ENCODE measurements around the gene PGA3.
"Not testable (repeated sequence)": the region's sequence is repeated elsewhere in the genome, so short reads cannot be mapped to it uniquely, and the experiment has no call there.

The PGA3 gene

DNA sequence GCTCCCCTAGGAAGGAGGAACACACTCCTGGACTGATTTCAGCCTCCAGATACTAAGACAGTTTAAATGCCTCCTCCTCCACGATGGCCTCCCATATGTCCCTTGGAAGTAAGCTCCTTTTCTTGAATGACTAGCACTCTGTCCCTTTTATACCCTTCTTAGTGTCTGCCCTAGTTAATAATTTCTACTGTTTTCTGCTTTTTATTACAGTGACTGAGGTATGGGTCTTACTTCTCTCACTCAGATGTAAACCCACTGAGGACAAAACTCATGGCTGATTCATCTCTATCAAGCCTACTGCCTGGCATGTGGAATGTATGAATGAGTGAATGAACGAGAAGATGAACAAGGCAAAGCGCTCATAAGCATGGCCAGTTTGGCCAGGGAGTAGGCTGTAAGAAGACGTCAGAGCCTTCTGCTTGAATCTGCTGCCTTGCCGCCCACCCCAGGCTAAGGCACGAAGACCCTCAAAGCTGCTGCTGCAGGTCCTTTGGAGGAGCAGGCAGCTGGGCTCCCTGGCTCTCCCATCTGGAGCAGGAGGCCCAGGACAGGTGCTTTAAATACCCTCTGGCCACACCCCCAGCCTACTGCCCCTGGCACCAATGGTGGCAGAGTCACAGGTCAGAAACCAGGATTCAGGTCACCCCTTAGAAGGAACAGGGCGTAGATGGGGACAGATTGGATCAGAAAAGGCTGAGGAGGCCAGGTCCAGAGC, 8.2 kb upstream of the PGA3 start:
- no peak for DNase-seq (ENCODE audit: low read depth)
- TF ChIP-seq, protein P1, sequence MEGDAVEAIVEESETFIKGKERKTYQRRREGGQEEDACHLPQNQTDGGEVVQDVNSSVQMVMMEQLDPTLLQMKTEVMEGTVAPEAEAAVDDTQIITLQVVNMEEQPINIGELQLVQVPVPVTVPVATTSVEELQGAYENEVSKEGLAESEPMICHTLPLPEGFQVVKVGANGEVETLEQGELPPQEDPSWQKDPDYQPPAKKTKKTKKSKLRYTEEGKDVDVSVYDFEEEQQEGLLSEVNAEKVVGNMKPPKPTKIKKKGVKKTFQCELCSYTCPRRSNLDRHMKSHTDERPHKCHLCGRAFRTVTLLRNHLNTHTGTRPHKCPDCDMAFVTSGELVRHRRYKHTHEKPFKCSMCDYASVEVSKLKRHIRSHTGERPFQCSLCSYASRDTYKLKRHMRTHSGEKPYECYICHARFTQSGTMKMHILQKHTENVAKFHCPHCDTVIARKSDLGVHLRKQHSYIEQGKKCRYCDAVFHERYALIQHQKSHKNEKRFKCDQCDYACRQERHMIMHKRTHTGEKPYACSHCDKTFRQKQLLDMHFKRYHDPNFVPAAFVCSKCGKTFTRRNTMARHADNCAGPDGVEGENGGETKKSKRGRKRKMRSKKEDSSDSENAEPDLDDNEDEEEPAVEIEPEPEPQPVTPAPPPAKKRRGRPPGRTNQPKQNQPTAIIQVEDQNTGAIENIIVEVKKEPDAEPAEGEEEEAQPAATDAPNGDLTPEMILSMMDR (IDR thresholded peaks at IDR 0.05; ENCODE audit: low read length, missing control alignments) = no peak
- no peak overlapping the region for H3K4me3 ChIP-seq (replicated peaks; ENCODE audit: low read depth, low read length)

DNA sequence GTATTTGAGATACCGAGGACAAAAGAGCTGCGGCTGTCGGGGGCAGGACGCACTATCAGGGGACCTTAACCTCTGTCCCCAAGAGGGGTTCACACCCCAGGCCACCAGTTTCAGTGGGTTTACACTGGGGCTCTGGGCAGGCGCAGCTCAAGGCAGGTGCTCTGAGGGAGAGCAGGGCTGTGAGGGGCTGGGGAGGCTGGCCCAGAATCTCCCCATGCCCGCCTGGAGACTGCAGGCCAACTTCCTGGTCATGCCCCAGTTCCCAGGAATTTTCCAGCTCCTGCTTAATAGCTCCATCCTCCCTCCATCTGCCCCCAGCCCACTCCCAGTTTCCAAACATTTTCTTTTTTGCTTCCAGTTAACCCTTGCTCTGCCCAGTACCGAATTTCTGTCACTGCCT, 7.6 kb upstream of the PGA3 start:
- TF ChIP-seq, protein P1 (IDR thresholded peaks at IDR 0.05; ENCODE audit: low read length, missing control alignments) = no peak
- no peak overlapping the region for H3K4me3 ChIP-seq (replicated peaks; ENCODE audit: low read depth, low read length)

DNA sequence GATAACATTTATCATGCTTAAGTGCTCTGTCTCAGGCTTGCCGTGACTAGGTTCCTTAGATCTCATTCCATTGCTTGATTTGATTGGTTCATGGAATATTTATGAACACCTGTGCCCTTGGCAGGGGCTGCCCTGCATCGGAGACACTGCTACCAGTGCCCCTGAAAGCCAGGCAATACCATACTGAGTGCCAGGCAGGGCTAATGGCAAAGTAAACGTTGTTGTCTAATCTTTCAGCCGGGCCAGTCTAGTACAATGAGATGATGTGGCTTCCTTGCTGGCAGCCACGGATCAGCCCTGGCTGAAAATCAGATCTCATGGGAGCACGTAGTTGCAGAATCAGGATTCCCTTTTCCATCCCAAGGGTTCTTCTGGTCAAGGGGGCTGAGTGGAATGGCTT, 5.0 kb upstream of the PGA3 start:
- no peak overlapping the region for H3K4me3 ChIP-seq (replicated peaks; ENCODE audit: low read depth, low read length)
- no peak for DNase-seq (ENCODE audit: low read depth)
- TF ChIP-seq, protein P1 (IDR thresholded peaks at IDR 0.05; ENCODE audit: low read length, missing control alignments) = no peak

More for the DNA sequence above, 7.6 kb upstream of the PGA3 start:
- no peak for DNase-seq (ENCODE audit: low read depth)

DNA sequence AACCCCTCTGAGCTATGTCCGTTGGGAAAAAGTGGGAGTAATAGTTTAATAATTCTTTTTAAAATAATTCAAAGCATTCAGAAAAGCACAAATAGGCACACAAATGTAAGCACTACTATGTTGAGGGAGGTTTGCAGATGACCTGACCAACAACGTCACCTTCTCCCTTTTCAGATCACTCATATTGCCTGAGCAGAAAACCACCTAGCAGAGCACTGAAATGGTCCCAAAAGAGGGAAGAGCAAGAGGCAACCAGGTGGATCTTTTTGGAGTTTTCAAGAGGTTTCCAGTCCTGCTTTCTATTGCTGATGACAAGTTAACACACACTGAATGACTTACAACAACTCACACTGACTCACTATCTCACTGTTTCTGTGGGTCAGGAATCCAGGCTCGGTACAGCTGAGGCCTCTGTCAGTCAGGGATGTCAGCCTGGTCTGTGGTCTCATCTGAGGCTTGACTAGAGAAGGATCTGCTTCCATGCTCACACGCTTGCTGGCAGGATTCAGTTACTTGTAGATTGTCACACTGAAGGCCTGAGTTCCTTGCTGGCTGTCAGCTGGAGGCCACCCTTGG, 4.3 kb upstream of the PGA3 start:
- TF ChIP-seq, protein P1 (IDR thresholded peaks at IDR 0.05; ENCODE audit: low read length, missing control alignments) = no peak
- no peak overlapping the region for H3K4me3 ChIP-seq (replicated peaks; ENCODE audit: low read depth, low read length)
- DNase-seq (ENCODE audit: low read depth) = no peak

DNA sequence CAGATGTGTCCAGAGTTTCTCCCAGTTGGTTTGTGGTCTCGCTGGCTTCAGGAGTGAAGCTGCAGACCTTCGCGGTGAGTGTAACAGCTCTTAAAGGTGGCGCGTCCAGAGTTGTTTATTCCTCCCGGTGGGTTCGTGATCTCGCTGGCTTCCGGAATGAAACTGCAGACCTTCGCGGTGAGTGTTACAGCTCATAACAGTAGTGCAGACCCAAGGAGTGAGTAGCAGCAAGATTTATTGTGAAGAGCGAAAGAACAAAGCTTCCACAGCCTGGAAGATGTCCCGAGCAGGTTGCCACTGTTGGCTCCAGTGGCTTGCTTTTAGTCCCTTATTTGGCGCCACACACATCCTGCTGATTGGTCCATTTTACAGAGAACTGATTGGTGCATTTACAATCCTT, 1.8 kb upstream of the PGA3 start:
- TF ChIP-seq, protein P1 (IDR thresholded peaks at IDR 0.05; ENCODE audit: low read length, missing control alignments) = no peak
- no peak for DNase-seq (ENCODE audit: low read depth)
- no peak overlapping the region for H3K4me3 ChIP-seq (replicated peaks; ENCODE audit: low read depth, low read length)

DNA sequence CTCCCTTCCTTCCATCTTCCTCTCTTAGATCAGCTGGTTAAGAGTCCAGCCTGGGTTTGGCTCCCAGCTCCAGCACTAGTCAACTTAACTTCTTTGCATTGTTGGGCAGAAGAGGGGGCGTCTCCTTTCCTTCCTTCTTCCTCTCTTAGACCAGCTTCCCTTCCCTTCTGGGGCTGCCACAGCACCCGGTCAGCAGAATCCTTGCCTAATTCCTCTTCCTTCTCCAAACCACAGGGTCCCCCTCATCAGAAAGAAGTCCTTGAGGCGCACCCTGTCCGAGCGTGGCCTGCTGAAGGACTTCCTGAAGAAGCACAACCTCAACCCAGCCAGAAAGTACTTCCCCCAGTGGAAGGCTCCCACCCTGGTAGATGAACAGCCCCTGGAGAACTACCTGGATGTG, 558 bp downstream of the PGA3 start:
- H3K4me3 ChIP-seq (replicated peaks; ENCODE audit: low read depth, low read length); DNase-seq (ENCODE audit: low read depth): not testable (repeated sequence)

DNA sequence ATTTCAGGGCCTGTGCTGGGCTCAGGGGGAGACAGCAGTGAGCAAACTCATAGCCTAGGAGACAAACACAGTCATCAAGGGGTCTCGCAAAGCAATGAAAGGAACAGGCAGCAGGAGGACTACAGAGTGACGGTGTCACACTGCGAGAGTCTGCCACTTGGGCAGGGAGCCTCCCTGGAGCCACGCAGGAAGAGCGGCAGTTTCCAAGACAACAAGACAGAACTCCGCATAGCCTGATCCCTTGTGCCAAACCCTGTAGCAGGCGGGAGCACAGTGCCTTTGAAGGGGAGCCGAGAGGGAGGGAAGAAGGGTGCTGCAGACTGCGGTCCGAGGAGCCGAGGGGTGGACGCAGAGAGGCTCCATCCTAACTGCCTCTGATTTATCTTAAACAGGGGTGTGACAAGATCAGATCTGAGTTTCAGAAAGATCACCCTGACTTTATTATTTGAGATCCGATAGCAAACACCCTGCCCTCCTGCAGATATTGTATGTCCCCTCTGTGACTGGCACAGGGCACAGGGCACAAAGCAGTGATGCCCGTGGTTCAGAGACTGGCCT, 1.3 kb downstream of the PGA3 start:
- H3K4me3 ChIP-seq (replicated peaks; ENCODE audit: low read depth, low read length); DNase-seq (ENCODE audit: low read depth): not testable (repeated sequence)

DNA sequence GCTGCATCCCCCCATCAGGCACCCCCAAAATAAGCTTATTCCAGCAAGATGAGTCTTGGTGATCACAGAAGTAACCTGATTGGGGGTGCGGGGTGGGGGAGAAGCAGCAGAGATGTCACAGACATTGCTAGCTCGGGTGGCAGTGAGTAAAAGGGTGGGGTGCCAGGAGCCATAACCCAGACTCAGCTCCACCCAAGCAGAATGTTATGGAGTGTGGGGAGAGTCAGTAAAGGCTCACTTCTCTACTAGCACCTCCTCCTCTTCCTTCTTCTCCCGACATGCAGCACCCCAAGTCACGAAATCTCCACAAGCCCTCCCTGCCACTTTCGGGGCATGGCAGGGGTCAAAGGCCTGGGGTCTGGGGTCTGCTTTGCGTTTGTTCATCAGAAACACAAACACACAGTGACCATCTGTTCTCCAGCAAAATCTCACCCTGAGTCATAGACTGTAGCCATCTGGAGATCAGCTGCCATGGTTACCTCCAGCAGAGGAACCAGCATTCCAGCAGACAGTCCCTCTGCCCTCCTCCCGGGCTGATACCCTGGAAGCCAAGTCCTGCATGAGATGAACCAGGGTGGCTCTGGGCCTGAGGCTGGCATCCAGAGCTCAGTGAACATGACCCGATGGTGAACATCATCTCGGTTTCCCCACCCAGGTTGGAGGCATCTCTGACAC, 4.5 kb downstream of the PGA3 start:
- not testable (repeated sequence) for H3K4me3 ChIP-seq (replicated peaks; ENCODE audit: low read depth, low read length); DNase-seq (ENCODE audit: low read depth)

DNA sequence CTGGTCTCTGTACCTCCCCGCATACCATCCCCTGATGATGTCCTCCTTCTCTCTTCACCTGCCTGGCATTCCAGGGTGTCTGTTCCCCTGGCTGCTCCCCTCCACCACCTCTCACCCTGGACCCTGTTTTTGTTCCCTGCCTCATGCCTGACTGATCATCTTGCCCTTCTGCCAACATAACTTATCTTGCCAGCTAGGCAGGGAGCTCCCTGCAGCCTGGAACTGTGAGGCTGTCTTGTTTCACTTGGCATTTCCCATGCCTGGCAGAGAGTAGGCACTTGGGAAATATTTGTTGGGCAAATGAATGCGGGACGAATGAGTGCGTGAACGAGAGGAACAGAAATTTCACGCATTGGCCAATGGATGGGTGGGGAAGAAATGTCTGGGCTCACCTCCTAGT, 7.3 kb downstream of the PGA3 start:
- H3K4me3 ChIP-seq (replicated peaks; ENCODE audit: low read depth, low read length); DNase-seq (ENCODE audit: low read depth): not testable (repeated sequence)

DNA sequence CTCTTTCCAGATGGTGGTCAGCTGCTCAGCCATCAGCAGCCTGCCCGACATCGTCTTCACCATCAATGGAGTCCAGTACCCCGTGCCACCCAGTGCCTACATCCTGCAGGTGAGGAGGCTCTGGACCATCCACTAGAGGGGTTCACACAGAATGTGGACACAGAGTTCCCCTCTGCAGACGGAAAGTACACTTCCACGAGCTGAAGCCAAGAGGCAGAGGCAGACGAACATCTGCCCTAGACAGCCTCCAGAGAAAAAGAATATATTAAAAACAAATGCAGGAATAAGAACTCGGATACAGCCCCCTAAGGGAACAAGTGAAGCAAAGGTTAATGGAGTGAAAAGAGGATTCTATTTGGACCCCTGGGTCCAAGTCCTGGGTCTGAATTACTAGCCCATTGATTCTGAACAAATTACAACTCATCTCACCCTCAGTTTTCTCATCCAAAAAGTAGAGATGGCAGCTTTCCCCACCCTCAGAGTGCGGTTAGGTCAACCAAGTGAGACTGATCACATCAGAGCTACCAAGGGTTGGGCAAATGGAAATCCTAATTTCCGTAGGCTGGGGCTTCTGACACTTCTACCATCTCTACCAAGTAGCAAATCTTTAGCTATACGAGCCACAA, 8.1 kb downstream of the PGA3 start:
- not testable (repeated sequence) for DNase-seq (ENCODE audit: low read depth); H3K4me3 ChIP-seq (replicated peaks; ENCODE audit: low read depth, low read length)

DNA sequence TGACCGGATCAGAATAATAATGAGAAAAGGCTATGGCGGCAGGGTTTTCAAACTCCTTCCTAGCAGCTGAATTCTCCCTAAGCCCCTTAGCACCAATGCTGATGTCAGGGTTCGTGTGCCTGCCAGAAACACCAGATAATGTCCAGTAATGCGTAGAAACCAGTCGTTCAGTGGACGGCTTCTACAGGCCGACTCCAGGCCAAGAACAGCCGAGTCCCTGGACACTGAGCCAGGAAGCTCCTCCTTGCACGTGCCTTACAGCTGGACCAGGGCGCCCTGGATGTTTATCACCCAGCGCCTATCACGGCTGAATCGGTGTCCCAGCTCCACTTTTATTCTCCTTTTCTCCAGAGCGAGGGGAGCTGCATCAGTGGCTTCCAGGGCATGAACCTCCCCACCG, 8.9 kb downstream of the PGA3 start:
- not testable (repeated sequence) for DNase-seq (ENCODE audit: low read depth); H3K4me3 ChIP-seq (replicated peaks; ENCODE audit: low read depth, low read length)

Measured in fibroblast of pulmonary artery (primary cell).